HUES64 (cell line): ENCODE data around the gene SND1.

Experiments used
- H3K27ac ChIP-seq: 2 replicates; pipeline ENCODE4 v1.7.0; 2013; ENCODE audit warnings: low read depth, low read length, inconsistent platforms
- H3K27me3 ChIP-seq: 2 replicates; pipeline ENCODE4 v1.6.1; 2013; ENCODE audit warnings: mild to moderate bottlenecking, low read length; ENCODE audit not compliant: insufficient read depth
- H3K36me3 ChIP-seq: 2 replicates; pipeline ENCODE4 v1.6.1; 2013; ENCODE audit warnings: mild to moderate bottlenecking, low read length; ENCODE audit not compliant: insufficient read depth
- H3K4me1 ChIP-seq: 2 replicates; pipeline ENCODE4 v1.6.1; 2013; ENCODE audit warnings: mild to moderate bottlenecking, low read length, moderate library complexity; ENCODE audit not compliant: insufficient read depth
- H3K4me3 ChIP-seq: 2 replicates; pipeline ENCODE4 v1.5.1; 2013; ENCODE audit warnings: mild to moderate bottlenecking, low read length, moderate library complexity
- H3K9ac ChIP-seq: 2 replicates; pipeline ENCODE4 v1.6.1; 2013; ENCODE audit warnings: mild to moderate bottlenecking, low read depth, low read length
- H3K9me3 ChIP-seq: 2 replicates; pipeline ENCODE4 v1.6.1; 2013; ENCODE audit warnings: low read depth, low read length; ENCODE audit not compliant: insufficient read depth
- WGBS: fragments of 150-250, 120-280 bp; methylation state at CpG from one replicate; pipeline ENCODE4 v1.1.7; 2013; ENCODE audit warnings: missing lambda C conversion rate; 5-methylcytosine and 5-hydroxymethylcytosine counted together

SND1 gene

DNA sequence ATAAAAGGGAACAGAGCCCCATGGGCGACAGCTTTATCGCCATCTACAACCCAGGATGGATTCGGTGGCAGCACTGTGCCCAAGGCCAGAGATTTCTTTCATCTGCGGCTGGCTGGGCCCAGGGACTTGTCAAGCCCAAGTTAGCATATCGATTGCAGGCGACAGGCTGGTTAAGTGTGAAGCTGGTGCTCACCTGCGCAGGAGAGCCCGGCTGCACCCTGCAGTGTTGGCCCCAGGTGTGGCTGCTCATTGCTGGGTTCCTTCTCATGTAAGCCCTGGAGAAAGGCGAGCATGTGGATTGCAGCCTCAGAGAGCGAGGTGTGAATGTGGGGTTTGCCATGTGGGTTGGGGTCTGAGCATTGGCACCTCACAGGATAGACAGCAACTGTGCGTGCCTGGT, 419.8 kb downstream of the SND1 start:
- Histone ChIP-seq H3K9me3 (no peaks in the 10 kb centered on the region), H3K27me3 (no peaks in the 10 kb centered on the region), H3K4me1 (peaks cover 5% of the 10 kb centered on the region; the same call in 1 of the 2 replicates), H3K27ac (no peak overlapping the region), H3K9ac (no peak overlapping the region), H3K36me3 (no peaks in the 10 kb centered on the region), H3K4me3 (no peak overlapping the region)
- 85% methylated on average over 11 of the region's 11 CpGs for whole genome bisulfite sequencing

DNA sequence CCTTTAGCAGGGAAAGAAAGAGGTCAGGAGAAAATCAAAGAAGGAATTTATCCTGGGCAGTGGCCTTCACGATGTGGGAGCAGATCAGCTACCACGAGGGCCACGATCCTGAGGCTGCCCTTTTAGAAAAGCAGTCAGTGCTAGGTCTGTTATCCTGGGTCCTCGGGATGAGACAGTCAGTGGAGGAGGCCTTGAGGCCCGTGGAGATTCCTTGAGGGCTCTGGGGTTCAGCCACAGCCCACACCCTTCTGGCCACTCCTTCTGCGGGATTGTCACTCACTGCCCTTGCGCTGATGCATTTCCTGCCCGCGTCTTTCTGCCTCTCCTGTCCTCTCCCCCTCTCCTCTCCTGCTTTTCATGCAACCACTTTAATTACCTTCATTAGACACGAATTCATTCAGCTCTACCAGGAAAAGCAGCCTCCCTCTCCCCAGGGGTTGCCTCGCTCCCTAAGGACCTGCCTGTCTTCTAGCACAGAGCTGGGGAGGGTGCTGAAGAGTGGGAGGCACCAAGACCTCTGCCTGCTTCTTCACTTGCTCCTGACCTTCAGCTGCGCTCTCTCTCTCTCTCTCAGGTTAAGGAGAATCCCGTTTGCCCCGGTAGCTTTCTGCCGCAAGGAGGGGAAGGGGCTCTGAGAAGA, 421.8 kb downstream of the SND1 start:
- Histone ChIP-seq H3K4me3 (no peak overlapping the region), H3K36me3 (no peaks in the 10 kb centered on the region), H3K27ac (no peak overlapping the region), H3K9me3 (no peaks in the 10 kb centered on the region), H3K27me3 (no peaks in the 10 kb centered on the region), H3K4me1 (peaks cover 5% of the 10 kb centered on the region; the same call in 1 of the 2 replicates), H3K9ac (no peak overlapping the region)
- 91% methylated on average over 15 of the region's 15 CpGs for WGBS

DNA sequence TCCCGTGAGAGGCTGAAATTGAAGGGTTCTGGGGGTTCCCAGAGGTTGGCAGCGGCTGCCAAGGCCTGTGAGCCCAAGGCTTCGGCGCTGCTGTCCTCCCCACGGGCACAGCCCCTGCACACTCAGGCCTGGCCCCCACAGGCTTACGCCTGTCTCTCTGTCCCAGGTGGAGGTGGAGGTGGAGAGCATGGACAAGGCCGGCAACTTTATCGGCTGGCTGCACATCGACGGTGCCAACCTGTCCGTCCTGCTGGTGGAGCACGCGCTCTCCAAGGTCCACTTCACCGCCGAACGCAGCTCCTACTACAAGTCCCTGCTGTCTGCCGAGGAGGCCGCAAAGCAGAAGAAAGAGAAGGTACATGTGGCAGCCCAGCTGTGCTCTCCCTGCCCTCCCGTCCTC, 422.3 kb downstream of the SND1 start:
- WGBS, result 92% methylated on average over 19 of the region's 19 CpGs

DNA sequence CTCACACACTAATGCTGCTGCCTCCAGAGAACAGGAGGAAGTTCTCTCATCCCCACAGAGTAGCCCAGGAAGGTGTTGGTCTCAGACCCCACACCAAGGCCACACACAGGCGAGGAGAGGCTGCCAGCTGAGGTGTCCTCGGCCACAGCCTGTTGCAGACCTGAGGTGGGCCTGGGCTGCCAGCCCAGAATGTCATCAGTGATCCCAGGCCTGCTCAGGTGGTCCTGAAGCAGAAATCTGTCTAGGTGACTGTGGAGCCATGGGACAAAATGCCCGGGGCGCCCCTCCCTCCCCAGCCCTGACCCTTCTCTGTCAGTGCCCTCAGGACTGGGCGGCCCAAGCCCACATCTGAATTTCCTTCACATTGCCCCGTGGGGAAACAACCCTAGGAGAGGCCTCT, 422.7 kb downstream of the SND1 start:
- no peak overlapping the region for H3K4me3 ChIP-seq
- H3K27ac ChIP-seq, result no peak overlapping the region
- H3K9ac ChIP-seq, result no peak overlapping the region
- H3K27me3 ChIP-seq, result no peaks in the 10 kb centered on the region
- peaks cover 5% of the 10 kb centered on the region; the same call in 1 of the 2 replicates for H3K4me1 ChIP-seq
- H3K36me3 ChIP-seq, result no peaks in the 10 kb centered on the region
- H3K9me3 ChIP-seq, result no peaks in the 10 kb centered on the region
- 95% methylated on average over 6 of the region's 6 CpGs for WGBS

More for the DNA sequence above, 422.3 kb downstream of the SND1 start:
- H3K27ac ChIP-seq, result no peak overlapping the region
- peaks cover 5% of the 10 kb centered on the region; the same call in 1 of the 2 replicates for H3K4me1 ChIP-seq
- no peak overlapping the region for H3K4me3 ChIP-seq
- no peaks in the 10 kb centered on the region for H3K36me3 ChIP-seq
- H3K9me3 ChIP-seq, result no peaks in the 10 kb centered on the region
- H3K9ac ChIP-seq, result no peak overlapping the region
- no peaks in the 10 kb centered on the region for H3K27me3 ChIP-seq

DNA sequence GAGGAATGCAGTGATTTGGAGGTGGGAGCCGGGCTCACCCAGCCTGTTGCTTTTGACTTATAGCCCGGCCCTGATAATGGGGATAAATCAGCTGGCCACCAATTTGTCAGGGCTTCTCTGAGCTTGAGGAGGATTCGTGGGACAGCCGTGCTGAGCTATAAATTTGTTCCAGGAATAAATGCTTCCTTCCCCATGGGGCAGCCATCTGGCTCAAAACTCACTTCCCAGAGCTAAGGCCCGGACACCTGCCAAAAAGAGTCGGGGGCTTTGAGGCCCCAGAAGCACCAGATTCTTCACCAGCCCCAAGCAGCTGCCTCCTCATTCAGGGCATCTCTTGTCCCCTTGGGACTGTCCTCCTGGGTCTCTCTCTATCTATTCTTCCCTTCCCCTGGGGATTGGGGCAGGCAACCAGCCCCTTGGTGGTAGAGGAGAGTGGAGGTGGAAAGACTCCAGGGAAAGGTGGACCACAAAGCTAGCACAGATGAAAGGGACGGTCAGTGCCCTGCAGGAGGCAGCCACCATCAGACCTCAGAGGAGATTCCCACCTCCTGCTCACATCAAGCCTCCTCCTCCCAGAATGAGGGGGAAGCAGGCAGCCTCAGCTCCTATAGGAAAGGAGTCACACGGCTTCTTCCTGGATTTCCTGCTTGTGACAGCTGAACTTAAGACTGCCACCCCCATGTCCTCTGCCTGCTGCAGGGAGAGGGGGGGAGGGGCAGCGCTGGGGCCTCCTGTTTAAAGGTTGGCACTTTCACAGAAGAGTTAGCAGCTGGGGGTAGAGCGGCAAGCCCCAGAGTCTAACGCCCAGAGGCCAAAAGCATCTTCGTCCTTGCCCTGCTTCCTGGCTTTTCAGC, 423.5 kb downstream of the SND1 start:
- peaks cover 5% of the 10 kb centered on the region; the same call in 1 of the 2 replicates for H3K4me1 ChIP-seq
- H3K9me3 ChIP-seq, result no peaks in the 10 kb centered on the region
- no peak overlapping the region for H3K4me3 ChIP-seq
- H3K27me3 ChIP-seq, result no peaks in the 10 kb centered on the region
- no peak overlapping the region for H3K27ac ChIP-seq
- 80% methylated on average over 12 of the region's 12 CpGs for WGBS
- H3K9ac ChIP-seq, result no peak overlapping the region
- H3K36me3 ChIP-seq, result no peaks in the 10 kb centered on the region

DNA sequence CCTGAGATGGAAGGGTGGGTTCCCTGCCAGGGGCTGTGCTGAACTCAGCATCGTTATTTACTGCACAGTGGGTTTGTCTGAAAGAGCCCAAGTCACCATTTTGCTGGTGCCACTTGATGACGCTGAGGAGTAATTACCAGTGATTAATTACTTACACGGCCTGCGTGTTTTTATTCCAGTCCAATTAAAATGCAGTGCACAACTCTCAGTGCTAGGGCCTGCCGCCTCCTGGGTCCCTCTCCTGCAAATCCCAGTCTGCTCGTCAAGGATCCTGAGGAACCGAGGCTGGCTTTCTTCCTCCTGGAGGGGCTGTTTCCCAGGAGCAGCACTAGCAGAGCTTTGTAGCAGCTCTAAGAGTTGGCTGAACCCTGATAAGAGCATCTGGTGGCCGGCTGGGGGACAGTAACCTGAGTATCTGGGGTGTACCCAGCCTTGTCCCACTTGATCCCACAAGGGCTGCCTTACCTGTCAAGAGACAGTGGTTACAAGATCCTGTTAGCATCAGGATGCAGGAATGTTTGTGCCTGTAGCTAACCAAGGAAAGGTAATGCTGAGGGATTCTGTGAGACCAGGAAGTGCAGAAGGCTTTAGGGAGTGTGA, 424.3 kb downstream of the SND1 start:
- H3K4me1 ChIP-seq, result peaks cover 5% of the 10 kb centered on the region; the same call in 1 of the 2 replicates
- H3K36me3 ChIP-seq, result peaks cover 2% of the 10 kb centered on the region; the same call in 1 of the 2 replicates
- no peak overlapping the region for H3K4me3 ChIP-seq
- 92% methylated on average over 8 of the region's 8 CpGs for WGBS
- no peaks in the 10 kb centered on the region for H3K27me3 ChIP-seq
- no peak overlapping the region for H3K9ac ChIP-seq
- H3K27ac ChIP-seq, result no peak overlapping the region
- no peaks in the 10 kb centered on the region for H3K9me3 ChIP-seq

DNA sequence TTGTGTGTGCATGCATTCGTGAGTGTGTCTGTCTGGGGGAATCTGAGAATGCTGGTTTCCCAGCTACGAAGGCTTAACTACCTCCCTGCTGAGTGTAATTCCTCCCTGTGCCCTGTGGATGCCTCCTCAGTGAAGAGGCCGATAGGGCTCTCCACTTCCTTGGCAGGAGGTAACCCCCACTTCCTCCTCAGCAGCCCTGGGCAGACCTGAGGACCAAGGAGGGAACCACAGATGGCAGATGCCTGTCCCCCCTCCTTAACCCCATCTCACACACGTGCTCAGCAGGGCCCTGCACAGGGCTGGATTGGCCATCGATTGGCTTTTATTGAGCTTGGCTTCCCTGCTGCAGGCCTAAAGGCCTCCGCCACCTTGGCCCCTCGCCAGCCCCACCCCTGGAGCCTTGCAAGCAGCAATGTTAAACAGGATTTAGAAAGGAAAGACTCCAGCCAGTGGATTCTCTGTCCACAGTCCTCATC, 424.8 kb downstream of the SND1 start:
- H3K27me3 ChIP-seq, result no peaks in the 10 kb centered on the region
- no peaks in the 10 kb centered on the region for H3K9me3 ChIP-seq
- H3K4me1 ChIP-seq, result peaks cover 5% of the 10 kb centered on the region; the same call in 1 of the 2 replicates
- H3K27ac ChIP-seq, result no peak overlapping the region
- peaks cover 7% of the 10 kb centered on the region; the same call in 1 of the 2 replicates for H3K36me3 ChIP-seq
- no peak overlapping the region for H3K4me3 ChIP-seq
- H3K9ac ChIP-seq, result no peak overlapping the region
- WGBS, result 88% methylated on average over 7 of the region's 7 CpGs

DNA sequence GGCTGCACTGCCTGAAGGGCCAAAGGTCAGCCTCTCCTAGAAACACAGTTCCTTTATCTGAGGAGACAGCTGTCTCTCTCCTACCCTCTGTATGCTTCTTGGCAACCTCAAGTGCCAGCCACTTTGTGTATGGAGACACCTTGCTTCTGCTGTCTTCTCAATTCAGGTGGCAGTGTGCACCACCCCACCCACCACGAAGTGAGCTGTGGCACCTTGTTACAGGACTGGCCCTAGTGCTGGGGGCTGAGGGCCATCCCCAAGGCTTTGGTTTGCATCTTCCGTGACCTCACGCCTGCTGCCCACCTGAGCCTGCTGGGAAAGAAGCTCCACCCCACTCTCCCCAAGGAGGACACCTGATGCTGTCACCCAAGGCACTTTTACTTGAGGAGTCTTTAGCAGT, 426.3 kb downstream of the SND1 start:
- Histone ChIP-seq H3K27me3 (no peaks in the 10 kb centered on the region), H3K4me3 (no peak overlapping the region), H3K36me3 (peaks cover 9% of the 10 kb centered on the region), H3K27ac (no peak overlapping the region), H3K9ac (no peak overlapping the region), H3K4me1 (peaks cover 5% of the 10 kb centered on the region; the same call in 1 of the 2 replicates), H3K9me3 (no peaks in the 10 kb centered on the region)
- WGBS, result 92% methylated on average over 3 of the region's 3 CpGs

DNA sequence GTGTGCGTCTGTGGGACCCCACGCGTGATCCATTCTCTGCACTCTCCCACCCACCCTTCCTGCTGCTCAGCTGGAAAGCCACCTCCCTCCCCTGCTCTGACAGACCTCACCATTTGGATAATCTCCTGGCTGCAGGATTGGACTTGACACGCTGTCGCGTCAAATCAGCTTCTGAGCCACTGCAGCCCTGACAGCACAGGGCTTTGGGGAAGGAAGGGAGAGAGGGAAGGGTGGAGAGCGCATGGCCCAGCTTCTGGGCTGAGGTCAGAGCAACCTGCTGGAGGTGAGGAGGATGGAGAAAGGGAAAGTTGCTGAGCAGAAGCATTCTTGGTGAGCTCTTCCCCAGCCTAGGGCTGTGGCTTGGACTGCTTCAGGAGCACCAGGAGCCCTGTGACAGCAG, 428.2 kb downstream of the SND1 start:
- no peak overlapping the region for H3K4me3 ChIP-seq
- no peaks in the 10 kb centered on the region for H3K9me3 ChIP-seq
- H3K27me3 ChIP-seq, result no peaks in the 10 kb centered on the region
- peaks cover 5% of the 10 kb centered on the region; the same call in 1 of the 2 replicates for H3K4me1 ChIP-seq
- WGBS, result 87% methylated on average over 7 of the region's 7 CpGs
- H3K36me3 ChIP-seq, result peaks cover 19% of the 10 kb centered on the region
- H3K27ac ChIP-seq, result no peak overlapping the region
- H3K9ac ChIP-seq, result no peak overlapping the region

DNA sequence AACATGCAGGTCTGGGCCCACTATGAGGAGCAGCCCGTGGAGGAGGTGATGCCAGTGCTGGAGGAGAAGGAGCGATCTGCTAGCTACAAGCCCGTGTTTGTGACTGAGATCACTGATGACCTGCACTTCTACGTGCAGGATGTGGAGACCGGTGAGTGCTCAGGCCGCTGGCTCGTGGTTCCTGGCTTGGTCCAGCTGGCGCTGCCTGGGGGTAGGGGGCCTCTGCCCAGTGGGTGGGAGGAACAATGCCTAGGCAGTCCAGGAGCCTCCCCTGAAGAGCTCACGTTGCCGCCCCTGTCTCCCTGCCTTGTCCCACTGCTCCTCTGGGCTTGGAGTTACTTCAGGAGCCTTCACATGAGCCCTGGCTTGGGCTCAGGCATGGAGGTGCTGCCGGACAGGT, 429.4 kb downstream of the SND1 start:
- Histone ChIP-seq H3K27me3 (no peaks in the 10 kb centered on the region), H3K4me1 (peaks cover 5% of the 10 kb centered on the region; the same call in 1 of the 2 replicates), H3K27ac (no peak overlapping the region), H3K9me3 (no peaks in the 10 kb centered on the region), H3K4me3 (no peak overlapping the region), H3K9ac (no peak overlapping the region), H3K36me3 (peaks cover 30% of the 10 kb centered on the region)
- WGBS, result 95% methylated on average over 11 of the region's 11 CpGs

DNA sequence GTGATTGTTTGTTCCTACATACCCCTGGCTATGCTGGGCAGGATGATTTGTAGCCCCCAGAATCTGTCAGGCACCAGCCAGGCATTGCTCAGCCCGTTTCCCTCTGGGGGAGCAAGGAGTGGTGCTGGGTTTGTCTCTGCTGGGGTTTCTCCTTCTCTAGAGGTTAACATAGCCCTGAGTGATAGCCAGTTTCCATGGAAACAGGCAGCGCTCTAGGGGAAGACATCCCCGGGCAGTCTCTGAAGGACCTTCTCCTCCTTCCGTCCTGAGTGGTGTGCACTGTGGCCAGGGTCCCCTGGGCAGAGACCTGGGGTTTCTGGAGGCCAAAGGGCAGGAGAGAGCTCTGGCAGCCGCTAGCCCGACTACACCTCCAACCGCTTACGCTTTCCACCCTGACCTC, 429.8 kb downstream of the SND1 start:
- H3K27me3 ChIP-seq, result no peaks in the 10 kb centered on the region
- H3K4me3 ChIP-seq, result no peak overlapping the region
- no peak overlapping the region for H3K27ac ChIP-seq
- no peak overlapping the region for H3K9ac ChIP-seq
- WGBS, result 93% methylated on average over 8 of the region's 8 CpGs
- peaks cover 34% of the 10 kb centered on the region for H3K36me3 ChIP-seq
- no peaks in the 10 kb centered on the region for H3K9me3 ChIP-seq
- peaks cover under 1% of the 10 kb centered on the region; the same call in 1 of the 2 replicates for H3K4me1 ChIP-seq
